ENCODE measurements around the gene BTN3A1.
A peak's percentile ranks its signal among the peaks of the same experiment; 100 is the strongest.
"Not testable (repeated sequence)": the region's sequence is repeated elsewhere in the genome, so short reads cannot be mapped to it uniquely, and the experiment has no call there.

Gene BTN3A1

DNA sequence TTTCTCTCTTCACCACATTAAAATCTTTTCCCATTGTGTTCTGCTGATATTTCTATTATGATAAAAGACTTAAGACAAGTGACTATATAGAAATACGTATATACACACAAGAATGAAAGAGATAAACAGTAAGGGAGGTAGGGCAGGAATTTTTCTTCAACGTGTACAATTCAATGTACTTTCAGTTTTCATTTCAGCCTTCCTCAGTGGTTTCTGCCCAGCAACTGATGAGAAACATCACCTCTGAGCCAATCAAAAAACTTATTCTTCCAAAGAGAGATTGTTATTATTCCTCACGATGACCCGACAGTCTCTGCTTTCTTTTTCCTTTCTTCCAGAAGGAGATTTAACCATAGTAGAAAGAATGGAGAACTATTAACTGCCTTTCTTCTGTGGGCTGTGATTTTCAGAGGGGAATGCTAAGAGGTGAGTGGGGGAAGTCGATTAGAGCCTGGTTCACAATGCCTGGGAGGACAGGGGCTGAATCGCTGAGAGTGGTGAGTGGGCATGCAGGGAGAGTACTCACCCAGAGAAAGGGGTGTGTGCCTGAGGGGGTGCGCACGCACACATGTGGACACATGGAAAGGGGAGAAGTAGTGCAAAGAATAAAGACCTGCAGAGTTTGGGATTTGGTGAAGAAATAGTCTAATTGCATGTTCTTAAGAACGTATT lies at the start of gene BTN3A1:
BTN3A1 (plus strand) TSS at position 289 of the 672 bp plus-strand sequence. CDS start 3,289 bp downstream, outside the sequence.
- DNase-seq = peak; percentile 29 to 54

DNA sequence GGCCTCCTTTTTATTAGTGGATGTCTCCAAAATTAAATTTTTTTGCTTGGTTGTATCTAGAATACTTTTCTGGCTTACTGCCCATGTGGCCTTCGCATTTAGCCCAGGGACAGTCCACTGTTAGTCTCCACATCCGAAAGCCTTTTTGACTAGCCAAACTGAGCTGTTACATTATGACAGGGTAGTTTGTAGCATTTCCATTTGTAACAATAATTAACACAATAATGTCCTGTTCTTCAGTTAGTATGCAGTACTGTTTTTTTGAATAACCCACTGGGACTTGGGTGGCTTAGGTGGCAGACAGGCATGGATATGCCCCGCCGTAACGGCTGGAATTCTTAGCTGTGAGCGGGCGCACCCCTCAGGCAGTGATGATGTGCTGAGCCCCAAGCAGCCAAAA lies 49.8 kb upstream of the BTN3A1 start:
- no peak for DNase-seq

DNA sequence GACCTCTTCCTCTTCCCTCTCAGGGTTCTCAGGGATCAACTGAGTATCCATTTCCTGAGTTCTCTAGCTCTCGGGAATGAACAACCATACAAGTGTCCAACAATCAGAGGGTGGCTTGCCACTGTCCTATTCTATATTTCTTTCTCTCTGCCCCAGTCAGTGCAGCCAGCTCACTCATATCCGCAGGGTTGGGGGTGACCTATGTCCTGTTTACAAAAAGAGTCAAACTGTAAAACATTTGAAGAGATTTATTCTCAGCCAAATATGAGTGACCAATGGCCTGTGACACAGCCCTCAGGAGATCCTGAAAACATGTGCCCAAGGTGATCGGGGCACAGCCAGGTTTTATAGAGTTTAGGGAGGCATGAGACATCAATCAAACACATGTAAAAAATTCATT lies 47.9 kb upstream of the BTN3A1 start:
- DNase-seq = no peak

DNA sequence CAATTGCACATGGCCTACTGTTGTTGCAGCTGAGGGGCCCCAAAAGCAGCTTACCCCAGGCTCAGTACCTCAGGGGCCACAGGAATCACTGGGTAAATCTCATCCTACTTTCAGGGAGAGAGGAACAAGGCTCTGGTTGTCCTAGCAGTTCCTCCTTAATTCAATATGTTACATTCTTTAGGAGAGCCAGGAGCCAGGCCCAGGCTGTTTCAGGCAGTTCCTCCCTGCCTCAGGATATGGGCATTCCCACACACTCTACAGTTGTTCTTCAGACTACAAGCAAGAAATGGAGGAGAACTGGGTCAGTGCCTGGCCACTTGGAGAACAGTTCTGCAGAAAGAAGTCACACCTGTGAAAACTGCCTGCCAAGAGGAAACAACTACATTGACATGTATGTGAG lies 46.7 kb upstream of the BTN3A1 start:
- no peak for DNase-seq

DNA sequence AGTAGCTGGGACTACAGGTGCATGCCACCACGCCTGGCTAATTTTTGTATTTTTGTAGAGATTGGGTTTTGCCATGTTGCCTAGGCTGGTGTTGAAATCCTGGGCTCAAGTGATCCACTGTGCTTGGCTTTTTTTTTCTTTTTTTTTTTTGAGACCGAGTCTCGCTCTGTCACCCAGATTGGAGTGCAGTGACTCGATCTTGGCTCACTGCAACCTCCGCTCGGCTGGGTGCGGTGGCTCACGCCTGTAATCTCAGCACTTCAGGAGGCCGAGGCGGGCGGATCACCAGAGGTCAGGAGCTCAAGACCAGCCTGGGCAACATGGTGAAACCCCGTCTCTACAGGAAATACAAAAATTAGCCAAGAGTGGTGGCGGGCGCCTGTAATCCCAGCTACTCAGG lies 44.5 kb upstream of the BTN3A1 start:
- DNase-seq = not testable (repeated sequence)

DNA sequence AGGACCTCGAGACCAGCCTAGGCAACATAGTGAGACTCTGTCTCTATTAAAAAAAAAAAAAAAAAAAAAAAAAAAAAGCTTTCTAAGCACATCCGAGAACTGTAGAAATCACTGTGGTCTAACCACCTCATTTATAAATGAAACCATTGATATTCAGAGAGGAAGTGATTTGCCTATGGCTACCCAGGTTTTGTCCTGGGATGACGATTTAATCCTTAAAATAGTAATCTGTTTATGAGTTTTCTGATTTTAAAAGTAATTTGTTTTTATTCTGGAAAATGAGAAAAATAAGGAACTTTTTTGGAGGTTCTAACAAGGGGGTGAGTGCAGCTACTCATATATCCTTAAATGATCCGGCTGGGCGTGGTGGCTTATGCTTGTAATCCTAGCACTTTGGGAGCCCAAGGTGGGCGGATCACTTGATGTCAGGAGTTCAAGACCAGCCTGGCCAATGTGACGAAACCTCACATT lies 43.5 kb upstream of the BTN3A1 start:
- DNase-seq = no peak

DNA sequence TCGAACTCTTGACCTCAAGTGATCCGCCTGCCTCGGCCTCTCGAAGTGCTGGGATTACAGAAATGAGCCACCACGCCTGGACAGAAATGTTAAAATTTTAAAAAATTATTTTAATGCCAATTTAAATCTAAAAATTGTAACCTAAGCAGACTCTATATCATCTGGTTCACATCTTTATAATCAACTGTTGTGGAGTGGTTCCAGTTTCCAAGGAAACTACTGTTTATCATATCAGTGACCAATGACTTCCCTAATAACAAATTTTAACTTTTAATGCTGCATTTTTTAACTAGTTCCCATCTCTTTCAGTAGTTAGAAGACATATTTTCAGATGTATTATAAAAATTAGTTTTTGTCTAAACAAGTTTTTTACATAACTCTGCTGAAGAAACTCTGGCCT lies 42.3 kb upstream of the BTN3A1 start:
- no peak for DNase-seq

DNA sequence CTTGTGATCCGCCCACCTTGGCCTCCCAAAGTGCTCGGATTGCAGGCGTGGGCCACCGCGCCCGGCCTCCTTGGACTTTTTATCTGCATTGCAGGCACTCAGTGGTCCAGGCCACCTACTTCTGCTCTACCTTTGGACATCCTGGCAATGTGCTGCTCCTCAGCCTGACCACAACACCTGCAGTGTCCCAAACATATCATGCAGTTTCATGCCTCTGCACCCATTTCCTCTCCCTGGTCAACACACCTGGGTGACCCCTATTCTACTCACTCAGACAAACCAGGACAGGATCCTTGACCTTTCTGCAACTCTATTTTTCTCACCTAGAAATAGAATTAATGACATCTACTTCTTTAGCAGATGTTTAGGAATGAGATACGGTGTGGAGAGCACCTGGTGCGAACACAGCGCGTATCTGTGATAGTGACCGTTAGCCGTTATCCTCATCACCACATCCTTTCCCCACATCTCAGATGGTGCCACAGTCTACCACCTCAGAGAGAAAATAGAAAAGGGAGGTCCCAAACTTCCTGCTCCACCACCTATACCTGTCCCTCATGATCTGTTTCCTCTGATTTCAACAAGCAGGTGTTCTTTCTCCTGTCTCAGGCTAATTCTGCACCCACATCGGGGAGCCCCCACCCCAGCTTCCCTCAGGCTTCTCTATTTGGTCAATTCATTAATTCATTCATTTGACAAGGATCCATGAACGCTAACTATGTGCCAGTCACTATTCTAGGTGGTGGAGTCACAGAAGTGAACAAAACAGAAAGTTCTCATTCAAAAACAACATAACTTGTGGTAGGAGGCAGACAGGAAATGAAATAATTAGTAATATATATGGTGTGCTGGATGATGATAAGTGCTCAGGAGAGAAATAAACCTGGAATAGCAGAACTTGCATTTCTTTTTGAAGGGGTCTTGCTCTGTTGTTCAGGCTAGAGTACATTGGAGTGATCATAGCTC lies 41.3 kb upstream of the BTN3A1 start:
- no peak for DNase-seq

DNA sequence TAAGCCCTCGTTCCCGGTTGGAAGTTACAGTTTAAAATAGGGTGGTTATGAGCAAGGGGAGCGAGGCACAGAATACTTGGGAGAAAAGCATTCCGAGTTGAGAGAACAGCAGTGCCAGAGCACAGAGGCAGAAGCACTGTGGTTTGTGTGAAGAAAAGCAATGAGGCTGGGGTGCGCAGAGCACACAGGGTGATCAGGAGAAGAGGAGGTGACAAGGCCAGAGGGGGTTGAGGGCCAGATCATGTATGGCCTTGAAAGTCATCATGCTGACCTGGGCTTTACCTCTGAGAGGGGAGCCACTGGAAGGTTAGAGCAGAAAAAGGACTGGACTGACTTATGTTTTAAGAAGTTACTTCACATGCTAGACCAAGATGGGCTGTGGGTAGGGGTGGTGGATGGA lies 40.5 kb upstream of the BTN3A1 start:
- DNase-seq = no peak

DNA sequence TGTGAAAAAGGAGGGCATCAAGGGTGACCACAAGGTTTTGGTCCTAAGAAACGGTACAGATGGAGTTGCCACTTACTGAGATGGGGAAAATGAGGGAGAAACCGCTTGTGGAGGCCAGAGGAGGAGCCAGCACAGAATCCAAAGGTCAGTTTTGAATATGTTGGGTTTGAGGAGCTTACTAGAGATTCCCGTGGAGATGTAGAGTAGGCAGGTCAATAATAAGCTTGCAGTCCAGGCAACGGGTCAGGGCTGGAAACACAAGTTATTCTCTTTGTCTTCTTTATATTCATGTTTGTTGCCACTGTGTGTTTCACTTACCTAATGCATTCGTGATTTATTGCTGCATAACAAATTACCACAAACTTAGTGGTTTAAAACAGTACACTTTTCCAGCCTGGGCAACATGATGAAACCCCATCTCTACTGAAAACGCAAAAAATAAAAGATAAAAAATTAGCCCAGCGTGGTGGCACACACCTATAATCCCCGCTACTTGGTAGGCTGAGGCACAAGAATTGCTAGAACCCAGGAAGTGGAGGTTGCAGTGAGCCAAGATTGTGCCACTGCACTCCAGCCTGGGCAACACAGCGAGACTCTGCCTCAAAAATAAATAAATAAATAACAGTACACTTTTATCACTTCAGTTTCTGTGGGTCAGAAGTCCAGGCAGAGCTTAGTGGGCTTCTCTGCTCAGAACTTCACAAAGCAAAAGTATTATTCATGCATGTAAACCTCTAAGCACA lies 39.8 kb upstream of the BTN3A1 start:
- DNase-seq = no peak

DNA sequence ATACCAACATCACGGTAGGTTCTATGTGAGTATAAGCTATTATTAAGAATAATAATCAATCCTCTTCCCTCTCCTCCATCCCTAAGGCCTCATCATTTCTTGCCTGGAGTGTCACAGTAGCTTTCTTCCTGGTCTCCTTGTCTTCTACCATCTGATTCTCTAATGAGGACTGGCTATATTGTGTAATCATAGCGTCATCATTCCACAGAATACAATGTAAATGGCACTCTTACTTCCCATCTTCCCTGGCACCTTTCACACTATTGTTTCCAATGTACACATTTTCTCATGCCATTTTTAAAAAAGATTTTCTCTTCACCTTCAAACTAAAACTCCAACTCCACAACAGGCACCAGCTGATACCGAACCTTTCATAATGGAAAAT lies 39.2 kb upstream of the BTN3A1 start:
- no peak for DNase-seq

DNA sequence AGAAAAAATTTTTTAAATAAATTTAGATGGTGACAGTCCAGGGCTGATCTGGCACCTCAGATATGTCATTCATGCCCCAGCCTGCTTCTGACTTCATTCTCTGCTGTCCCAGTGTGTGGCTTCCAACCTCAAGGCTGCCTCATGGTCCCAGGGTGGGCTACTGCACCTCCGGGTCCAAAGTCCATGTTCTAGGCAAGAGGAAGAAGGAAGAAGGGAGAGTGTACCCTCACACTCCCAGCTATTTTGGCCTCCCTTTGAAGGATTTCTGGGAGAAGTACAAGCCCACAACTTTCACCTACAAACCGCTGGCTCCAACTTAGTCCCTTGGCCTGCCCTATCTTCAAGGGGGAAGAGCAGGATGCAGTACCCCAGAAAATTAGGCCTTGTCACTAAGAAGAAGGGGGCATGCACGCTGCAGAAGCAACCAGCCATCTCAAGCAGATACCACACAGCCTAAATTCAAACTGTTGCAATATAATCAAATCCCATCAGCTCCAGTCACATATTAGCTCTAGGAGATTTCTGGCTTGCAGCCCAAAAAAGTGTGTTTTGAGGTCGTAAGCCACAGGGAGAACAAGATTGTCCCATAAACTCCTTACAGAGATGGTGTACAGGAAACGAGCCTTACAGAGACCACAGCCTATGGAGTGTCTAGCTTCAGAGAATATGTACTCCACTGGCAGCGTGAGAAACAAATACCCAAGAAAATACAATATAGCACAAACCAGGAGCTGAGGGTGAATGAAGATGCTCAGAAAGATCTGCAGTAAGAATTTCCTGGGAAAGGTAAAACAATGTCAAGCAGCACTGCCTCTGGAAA lies 38.0 kb upstream of the BTN3A1 start:
- DNase-seq = no peak

DNA sequence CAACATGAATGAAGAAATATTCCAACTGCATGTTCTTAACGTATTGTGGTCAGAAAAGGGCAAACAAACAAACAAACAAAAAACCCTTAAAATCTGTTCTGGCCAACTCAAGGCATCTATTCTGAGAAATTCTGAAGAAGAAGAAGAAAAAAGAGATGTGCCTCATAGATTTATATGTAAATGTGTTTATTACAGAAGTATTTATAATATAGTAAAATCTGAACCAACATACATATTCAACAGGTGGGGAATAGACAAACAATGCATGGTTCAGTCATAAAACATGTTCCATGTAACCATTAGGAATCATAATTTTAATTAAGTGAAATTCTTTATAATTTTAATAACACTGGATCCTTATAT lies 36.5 kb upstream of the BTN3A1 start:
- no peak for DNase-seq

DNA sequence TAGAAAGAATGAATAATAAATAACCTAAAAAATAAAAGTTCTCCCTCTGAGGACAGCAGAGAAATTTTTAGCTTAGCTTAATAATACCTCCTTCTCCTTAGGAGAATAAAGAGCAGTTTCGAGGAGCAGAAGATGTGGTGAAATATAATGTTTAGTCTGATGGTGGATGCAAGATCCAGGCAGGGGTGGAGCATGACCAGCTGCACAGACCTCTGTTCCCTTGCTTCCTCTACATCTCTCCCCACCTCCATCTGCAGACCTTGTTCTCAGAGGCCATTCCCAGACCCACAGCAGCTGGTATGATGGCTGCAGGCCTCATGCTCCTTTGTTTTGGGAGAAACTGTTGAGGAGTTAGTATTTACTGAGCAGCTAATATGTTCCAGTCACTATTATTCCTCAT lies 35.6 kb upstream of the BTN3A1 start:
- DNase-seq = no peak

DNA sequence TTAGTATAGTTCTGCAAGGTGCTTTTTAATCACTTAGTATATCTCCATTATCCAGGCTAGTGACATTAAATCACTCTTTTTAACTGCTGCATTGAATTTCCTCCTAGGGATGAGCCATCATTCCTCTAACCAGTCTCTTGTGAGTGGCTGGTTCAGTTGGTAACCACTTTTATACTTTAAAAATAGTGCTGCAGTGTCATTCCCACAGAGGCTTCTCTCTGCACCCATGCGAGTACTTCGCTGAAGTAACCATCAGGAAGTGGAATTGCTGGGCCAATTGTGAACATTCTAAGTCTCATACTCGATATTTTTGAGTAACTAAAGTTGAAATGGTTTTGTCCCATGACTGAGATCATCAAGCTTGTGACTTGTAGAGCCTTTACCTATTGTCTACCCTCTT lies 35.0 kb upstream of the BTN3A1 start:
- DNase-seq = no peak

DNA sequence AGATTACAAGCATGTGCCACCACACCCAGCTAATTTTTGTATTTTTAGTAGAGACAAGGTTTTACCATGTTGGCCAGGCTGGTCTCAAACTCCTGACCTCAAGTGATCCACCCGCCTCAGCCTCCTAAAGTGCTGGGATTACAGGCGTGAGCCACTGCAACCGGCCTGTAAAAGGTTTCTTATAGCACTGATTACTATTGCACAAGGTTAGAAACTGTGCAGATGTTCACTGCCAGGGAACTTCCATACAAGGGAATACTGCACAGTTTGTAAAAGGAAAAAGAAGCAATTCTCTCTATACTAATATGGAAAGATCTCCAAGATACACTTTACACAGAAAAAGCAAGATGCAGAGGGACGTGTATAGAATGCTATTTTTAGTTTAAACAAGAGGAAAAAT lies 30.3 kb upstream of the BTN3A1 start:
- DNase-seq = not testable (repeated sequence)

DNA sequence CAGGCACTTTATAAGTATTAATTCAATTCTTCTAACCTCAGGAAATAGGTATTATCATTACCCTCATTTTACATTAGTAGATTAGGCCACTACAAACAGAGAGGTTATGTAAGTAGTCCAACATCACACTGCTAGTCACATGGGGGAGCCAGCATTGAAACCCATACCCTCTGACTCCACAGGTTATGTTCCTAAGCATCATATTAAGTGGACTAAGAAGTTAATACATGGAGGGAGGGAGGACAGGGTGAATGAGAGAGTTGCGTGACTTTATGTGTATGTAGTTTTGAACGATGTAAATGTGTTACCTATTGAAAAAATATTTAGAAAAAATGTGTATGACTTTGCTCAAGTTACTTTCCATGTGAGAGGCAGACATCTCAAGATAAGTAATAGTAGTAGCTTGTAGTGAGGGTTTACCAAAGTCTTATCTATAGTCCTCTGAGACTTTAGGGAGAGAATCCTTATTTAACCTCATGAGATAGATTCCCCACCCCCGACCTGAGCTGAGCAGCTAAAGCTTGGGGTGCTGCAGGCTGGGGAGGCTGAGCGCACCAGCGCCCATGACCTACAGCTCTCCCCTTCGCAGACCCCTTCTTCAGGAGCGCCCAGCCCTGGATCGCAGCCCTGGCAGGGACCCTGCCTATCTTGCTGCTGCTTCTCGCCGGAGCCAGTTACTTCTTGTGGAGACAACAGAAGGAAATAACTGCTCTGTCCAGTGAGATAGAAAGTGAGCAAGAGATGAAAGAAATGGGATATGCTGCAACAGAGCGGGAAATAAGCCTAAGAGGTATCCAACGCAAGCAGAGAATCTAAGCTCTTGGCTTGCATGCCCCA lies 29.5 kb upstream of the BTN3A1 start:
- no peak for DNase-seq

DNA sequence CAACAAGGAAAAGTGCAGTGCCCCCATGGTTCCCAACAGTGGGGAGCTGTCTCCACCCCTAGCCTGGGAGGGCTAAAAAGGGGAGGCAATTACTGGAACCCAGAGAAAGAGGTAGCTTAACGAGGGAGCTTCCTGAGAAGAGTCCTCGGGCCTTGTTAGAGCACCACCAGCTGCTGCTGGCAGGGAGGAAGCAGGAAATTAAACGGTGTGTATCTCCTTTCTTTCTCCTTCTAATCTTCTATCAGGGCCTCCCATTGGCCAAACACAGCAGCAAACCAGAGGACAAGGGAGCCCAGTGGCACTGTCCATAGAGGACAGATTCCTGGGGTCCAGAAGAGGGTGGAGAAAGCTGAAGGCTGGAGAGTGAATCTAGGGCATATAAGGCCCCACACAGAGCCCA lies 26.8 kb upstream of the BTN3A1 start:
- DNase-seq = no peak

DNA sequence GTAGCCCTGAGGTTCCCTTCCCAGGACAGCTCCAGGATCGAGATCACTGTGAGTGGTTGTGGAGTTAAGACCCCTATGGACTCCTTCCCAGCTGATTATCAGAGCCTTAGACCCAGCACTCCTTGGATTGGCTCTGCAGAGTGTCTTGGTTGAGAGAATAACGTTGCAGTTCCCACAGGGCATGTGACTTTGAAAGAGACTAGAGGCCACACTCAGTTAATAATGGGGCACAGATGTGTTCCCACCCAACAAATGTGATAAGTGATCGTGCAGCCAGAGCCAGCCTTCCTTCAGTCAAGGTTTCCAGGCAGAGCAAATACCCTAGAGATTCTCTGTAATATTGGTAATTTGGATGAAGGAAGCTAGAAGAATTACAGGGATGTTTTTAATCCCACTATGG lies 24.4 kb upstream of the BTN3A1 start:
- no peak for DNase-seq

DNA sequence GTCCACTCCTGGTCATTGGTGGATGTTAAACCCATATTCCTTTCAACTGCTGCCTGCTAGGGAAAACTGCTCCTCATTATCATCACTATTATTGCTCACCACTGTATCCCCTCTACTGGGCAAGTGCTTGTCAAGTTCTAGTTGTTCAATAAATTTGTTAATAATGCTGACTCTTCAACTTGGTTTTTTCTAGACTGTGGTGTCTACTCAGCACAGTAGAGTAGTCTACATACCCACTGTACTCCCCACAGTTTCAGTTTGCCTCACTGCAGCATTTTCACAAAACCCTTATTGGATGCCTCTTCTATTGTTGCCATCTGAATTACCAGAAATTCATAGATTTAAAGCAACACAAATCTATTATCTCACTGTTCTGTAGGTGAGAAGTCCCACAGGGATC lies 23.9 kb upstream of the BTN3A1 start:
- not testable (repeated sequence) for DNase-seq

DNA sequence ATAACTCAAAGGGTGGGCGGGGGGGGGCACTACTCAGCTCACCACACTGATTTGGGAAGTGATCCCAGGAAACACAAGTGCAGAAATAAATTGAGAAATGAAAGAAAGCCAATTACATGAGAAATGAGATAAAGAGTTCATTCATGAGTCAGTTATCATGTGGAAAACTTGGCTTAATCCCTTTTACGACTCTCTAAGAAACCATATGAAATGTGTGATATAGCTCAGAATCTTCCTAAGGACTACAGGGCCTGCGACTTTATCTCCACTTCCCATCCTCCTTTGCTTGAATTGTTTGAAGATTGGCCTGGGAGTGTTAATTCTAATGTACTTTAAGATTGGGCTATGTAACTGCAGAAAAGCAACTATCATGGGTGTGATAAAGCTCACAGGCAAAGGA lies 22.8 kb upstream of the BTN3A1 start:
- DNase-seq = no peak

DNA sequence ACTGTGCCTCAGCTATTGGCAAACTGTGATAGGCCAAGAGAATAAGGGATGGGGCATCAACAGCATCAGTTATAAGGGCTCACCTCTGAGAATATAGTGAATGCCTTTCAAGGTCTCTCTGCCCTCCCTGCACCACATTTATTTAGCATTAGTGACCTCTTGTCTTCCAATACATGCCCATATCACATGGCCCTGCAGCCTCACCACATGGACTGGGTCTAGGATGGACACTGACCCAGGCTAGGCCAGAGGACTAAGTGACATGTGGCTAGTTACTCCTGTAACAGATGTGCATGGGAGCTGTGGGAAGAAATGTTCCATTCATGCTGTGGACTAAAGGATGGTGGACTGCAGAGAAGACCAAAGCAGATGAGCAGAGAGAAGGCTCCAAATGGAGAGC lies 22.3 kb upstream of the BTN3A1 start:
- DNase-seq = no peak
